ENCODE data around the gene MYO15A.

MYO15A gene

GRCh38 chr17:18218756-18219415 lies 110.3 kb downstream of the MYO15A start:
- DNase-seq (ENCODE audit: low read depth), result no peak

- DNase-seq (ENCODE audit: low read depth), result no peak
These were observed 115.5 kb downstream of the MYO15A start for GRCh38 chr17:18224053-18224386.

- no peak for DNase-seq (ENCODE audit: low read depth)
These were observed 116.0 kb downstream of the MYO15A start for GRCh38 chr17:18224387-18225120.

DNA sequence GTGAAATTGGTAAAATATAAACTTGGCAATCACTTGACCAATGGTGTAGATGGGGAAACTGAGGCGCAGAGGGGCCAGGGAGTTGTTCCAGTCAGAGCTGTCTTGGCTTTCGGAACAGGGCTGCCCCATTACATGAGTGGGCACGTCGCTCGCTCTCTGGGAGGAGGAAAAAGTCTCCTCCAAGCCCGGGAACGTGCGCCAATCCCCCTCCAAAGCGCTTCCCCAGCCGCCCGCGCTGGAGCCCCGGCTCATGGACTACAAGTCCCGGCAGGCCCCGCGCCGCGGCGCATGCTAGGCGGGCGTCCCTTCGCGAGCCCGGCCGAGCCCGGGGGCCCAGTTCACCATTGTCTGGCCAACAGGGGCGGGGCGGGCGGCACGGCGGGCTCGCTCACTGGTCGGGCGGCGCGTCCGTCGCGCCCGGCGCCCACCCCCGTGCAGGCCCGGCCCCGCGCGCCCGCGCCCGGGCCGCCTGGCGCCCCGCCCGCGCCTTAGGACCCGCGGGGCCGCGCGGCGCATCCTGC lies 116.6 kb downstream of the MYO15A start, which contains the start of gene LLGL1:
Gene LLGL1, plus strand, starts transcription at position 515 of the 521 bp plus-strand sequence. CDS start 48 bp downstream, outside the sequence.
- peak; percentile 91 for DNase-seq (ENCODE audit: low read depth)

DNA sequence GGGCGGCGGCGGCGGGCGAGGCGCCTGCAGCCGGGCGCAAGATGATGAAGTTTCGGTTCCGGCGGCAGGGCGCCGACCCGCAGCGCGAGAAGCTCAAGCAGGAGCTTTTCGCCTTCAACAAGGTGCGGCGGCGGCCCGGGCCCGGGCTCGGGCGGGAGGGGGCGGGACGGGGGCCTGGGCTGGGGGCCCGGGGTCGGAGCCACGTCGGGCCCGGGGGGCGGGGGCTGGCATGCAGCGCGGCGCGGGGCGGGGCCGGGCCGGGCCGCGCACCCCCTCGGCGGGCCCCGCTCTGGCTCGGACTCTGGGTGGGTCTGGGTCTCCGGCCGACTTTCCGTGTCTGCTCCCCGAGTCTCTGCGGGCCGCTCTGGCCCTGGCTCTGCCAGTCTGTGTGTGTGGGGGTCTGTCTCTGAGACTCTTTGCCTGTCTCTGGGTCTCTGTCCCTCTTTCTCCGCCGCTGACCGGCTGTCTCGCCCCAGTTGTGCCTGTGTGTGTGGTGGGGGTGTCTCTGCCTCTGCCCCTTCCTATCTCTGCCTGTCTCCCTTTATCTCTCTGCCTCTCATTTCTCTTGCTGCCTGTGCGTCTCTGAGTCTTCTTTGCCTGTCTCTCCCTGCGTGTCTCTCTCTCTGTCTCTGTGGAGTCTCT lies 117.2 kb downstream of the MYO15A start:
- no peak for DNase-seq (ENCODE audit: low read depth)

- no peak for DNase-seq (ENCODE audit: low read depth)
These were observed 117.9 kb downstream of the MYO15A start for GRCh38 chr17:18226284-18226945.

DNA sequence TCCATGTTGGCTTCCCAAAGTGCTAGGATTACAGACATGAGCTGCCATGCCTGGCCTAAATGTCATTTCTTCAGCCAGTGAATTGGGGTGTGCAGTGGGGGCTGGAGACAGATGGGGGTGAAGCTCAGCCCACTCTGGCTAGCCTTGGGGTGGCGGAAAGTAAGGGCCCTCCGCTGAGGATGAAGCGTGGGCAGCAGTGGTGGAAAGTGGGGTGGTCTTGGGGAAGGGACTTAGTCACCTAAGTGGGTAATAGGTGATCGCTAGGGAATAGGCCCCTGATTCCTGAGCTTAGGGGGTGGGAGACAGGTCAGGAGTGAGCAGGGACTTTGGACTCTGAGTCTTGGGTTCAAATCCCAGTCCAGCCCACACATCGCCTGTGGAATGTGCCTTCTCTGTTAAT lies 119.1 kb downstream of the MYO15A start:
- no peak for DNase-seq (ENCODE audit: low read depth)

- DNase-seq (ENCODE audit: low read depth), result no peak
These were observed 119.7 kb downstream of the MYO15A start for GRCh38 chr17:18228176-18228682.

DNA sequence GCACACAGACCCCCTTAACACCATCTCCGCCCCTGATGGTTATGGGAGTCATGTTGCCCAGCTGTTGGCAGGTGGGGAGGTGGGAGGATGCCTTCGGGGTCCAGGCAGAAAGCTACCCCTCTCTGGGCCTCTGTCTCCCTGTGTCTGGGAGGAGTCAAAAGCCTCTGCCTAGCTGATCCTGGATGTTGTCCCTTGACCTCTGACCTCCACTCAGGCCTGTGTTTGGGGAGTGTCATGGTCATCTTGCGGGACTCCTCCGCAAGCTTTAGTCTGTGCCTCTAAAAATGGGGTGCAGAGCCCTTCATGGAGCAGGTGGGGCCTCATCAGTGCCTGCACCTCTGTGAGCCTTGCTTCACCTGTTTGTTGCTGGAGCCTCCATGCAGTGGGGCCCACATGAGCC lies 120.7 kb downstream of the MYO15A start:
- no peak for DNase-seq (ENCODE audit: low read depth)
